Prostate gland (tissue), 2 donors: ENCODE results near the gene FMOD. TPM values are rescaled to one million over a fixed set of nuclear protein-coding genes. Genes with fewer than 3 reads are reported as not detected.

Experiments used
- DNase-seq: peaks from one replicate; pipeline ENCODE4 v3.0.0-alpha.2; 2019; ENCODE audit warnings: low spot score
- H3K27ac ChIP-seq, 2 donors: fragments of 200-600 bp; sonication (generic); 2 replicates each; pipeline ENCODE4 v1.5.1; 2017 to 2019
- H3K27me3 ChIP-seq: fragments of 200-600 bp; sonication (generic); replicated peaks from 2 replicates; pipeline ENCODE4 v1.5.1; 2019; ENCODE audit not compliant: insufficient read depth
- H3K36me3 ChIP-seq, 2 donors: fragments of 200-600 bp; sonication (generic); 1 replicate in 1 of 2; 2 replicates in 1 of 2; pipeline versions ENCODE4 v1.5.1 to v1.8.1; 2017 to 2019
- H3K4me1 ChIP-seq: fragments of 200-600 bp; sonication (generic); replicated peaks from 2 replicates; pipeline ENCODE4 v1.5.1; 2019
- H3K4me3 ChIP-seq, 2 donors: fragments of 200-600 bp; sonication (generic); 2 replicates each; pipeline ENCODE4 v1.5.1; 2017 to 2019
- H3K9me3 ChIP-seq: fragments of 200-600 bp; sonication (generic); 2 replicates; pipeline ENCODE4 v1.5.1; 2017
- POLR2A ChIP-seq: fragments of 450-650 bp; IDR thresholded peaks from one replicate; pipeline ENCODE4 v1.6.1; 2016; ENCODE audit warnings: antibody characterized with exemption, mild to moderate bottlenecking
- POLR2AphosphoS5 ChIP-seq: sonication (generic); formaldehyde crosslinking; IDR thresholded peaks from one replicate; pipeline ENCODE4 v1.6.1; 2017; ENCODE audit warnings: antibody characterized with exemption
- WGBS: methylation state at CpG from one replicate; pipeline ENCODE4 v1.1.5; 2018; 5-methylcytosine and 5-hydroxymethylcytosine counted together
- intact Hi-C: fragments of 100-400 bp; cut with DNase I; formaldehyde crosslinking; loops from one replicate; pipeline ENCODE4 v1.14.2; 2022
- total RNA-seq, 2 donors: library from RNA; depleted of rRNA; stranded (reverse); fragments of >200 nt; gene quantifications; one replicate each; pipeline ENCODE4 v1.1.0, GENCODE V29; 2016
- TF ChIP-seq, protein P1 (sequence below), 4 experiments: fragments of 200-600 bp in 2 of 4; fragments of 450-650 bp in 2 of 4; sonication (generic) in 2 of 4; IDR thresholded peaks; 1 replicate in 3 of 4; 2 replicates in 1 of 4; pipeline ENCODE4 v1.5.1; 2016 to 2019; ENCODE audit warnings: antibody characterized with exemption in 4 of 4, mild to moderate bottlenecking in 2 of 4, moderate library complexity in 2 of 4

Gene FMOD
- total RNA-seq, 2 donors from 2014 or later: 40.8 to 95.9 TPM

DNA sequence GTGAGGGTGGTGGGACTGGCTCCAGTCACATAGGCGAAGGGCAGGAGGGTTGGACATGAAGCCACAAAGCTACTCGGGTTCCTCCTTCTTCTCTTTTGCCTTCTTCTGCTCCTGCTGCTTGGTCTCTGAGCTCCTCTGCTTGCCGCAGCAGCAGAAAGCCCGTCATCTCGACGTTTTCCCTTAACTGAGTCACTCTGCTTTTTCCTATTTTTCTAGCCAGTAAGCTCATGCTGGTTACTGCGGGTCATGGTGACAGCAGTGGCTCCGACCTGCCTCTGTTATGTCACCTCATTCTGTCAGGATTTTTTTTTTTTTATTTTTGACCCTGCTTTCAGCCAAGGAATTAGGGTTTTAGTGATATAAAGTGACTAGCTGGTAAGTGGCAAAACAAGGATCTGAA is 2.6 kb upstream of the FMOD start:
- Histone ChIP-seq H3K27me3 (no peaks in the 10 kb centered on the region), H3K27ac (no peak overlapping the region), H3K4me1 (no peaks in the 10 kb centered on the region), H3K4me3 (no peak overlapping the region), H3K9me3 (no peaks in the 10 kb centered on the region), H3K36me3 (no peaks in the 10 kb centered on the region)
- TF ChIP-seq, protein P1, sequence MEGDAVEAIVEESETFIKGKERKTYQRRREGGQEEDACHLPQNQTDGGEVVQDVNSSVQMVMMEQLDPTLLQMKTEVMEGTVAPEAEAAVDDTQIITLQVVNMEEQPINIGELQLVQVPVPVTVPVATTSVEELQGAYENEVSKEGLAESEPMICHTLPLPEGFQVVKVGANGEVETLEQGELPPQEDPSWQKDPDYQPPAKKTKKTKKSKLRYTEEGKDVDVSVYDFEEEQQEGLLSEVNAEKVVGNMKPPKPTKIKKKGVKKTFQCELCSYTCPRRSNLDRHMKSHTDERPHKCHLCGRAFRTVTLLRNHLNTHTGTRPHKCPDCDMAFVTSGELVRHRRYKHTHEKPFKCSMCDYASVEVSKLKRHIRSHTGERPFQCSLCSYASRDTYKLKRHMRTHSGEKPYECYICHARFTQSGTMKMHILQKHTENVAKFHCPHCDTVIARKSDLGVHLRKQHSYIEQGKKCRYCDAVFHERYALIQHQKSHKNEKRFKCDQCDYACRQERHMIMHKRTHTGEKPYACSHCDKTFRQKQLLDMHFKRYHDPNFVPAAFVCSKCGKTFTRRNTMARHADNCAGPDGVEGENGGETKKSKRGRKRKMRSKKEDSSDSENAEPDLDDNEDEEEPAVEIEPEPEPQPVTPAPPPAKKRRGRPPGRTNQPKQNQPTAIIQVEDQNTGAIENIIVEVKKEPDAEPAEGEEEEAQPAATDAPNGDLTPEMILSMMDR (IDR thresholded peaks at IDR 0.05): no peak
- TF ChIP-seq POLR2A: no peak
- TF ChIP-seq POLR2AphosphoS5: no peak
- intact Hi-C loops: no loop called here
- DNase-seq: no peak
- WGBS: 91% methylated on average over 8 of the region's 8 CpGs

DNA sequence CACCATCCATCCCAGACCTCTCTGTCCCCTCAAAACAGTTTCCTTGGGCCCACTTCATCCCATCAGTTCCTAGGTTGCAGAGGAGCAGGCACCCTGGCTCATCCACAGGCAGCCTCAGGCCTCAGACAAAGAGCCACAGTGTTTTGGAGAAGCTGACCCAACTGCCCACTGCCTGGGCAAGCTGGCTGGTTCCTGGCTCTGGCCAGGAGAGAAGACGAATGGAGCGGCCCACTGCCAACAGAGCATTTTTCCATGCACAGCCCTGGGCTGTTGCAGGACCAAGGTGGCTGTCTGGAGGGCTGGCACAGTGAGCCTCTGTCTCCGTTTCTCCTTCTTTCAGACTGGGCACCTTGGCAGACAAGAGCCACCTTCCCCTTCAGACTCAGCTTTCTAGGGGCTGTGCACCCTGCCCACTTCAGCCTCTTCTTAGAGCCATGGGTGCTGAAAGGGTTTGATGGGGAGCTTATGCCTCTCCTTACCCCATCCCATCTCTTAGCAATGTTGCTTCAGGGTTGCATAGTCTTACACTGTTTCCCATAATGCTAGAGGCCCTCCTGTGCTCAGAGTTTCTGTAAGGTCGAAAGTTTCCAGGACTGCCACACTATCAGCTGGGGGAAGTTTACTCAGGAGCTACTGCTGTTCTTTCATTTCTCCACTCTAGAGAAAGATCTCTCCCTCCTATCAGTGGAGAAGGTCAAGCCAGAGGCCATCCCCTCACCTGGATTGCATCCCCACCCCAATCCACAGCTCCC is 973 bp downstream of the FMOD start:
- Histone ChIP-seq H3K4me1 (no peaks in the 10 kb centered on the region), H3K36me3 (no peaks in the 10 kb centered on the region), H3K4me3 (peak overlapping the region in 1 of 2 donors; percentile 27), H3K27me3 (no peaks in the 10 kb centered on the region), H3K9me3 (no peaks in the 10 kb centered on the region), H3K27ac (peak overlapping the region; percentile 54 to 71)
- TF ChIP-seq, protein P1 (IDR thresholded peaks at IDR 0.05): no peak
- TF ChIP-seq POLR2AphosphoS5 (no peak), POLR2A (no peak)
- DNase-seq: no peak
- intact Hi-C loops: loop anchor here (2.0 kb wide), 1 partner anchor 13 kb away; no protein-coding TSS in a partner anchor
- 72% methylated on average over 4 of the region's 4 CpGs for WGBS

DNA sequence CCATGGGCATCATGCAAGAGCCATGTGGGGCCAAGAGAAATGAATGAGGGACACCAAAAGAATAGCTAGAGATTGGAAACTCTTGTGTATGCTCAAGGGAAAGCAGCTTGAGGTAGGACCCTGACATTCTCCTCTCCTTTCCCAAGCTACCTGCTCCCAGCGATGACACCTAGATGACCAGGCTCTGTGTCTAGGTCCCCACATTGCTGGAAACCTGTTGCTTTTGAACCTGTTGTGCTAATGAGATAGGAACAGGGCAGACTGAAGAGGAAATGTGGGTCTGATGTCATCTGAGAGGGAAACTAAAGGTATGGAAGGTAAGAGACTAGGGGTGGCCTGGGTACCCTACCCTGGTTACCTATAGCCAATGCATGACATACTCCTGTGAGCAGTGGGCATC is 1.8 kb downstream of the FMOD start:
- TF ChIP-seq POLR2A (no peak), POLR2AphosphoS5 (no peak)
- TF ChIP-seq, protein P1 (IDR thresholded peaks at IDR 0.05): no peak
- Histone ChIP-seq H3K27ac (no peak overlapping the region), H3K4me1 (no peaks in the 10 kb centered on the region), H3K9me3 (no peaks in the 10 kb centered on the region), H3K4me3 (no peak overlapping the region), H3K27me3 (no peaks in the 10 kb centered on the region), H3K36me3 (no peaks in the 10 kb centered on the region)
- WGBS: 100% methylated on average over 1 of the region's 1 CpG
- DNase-seq: no peak
- intact Hi-C loops: loop anchor here (2.0 kb wide), 1 partner anchor 14 kb away; no protein-coding TSS in a partner anchor

DNA sequence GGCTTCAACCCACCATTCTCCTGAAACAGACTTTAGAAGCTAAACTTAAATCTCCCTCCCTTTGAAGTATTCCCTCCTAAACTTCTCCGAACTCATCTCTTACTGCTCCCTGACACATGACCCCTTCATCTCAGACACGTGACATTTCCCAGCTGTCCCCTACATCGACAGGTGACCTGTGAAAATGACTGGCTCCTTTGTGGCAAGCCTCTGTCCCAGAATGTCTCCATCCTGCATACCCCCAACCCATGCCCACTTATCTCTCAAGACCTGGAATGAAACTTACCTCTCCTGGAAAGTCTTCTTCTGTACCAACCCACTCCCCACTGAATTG is 4.2 kb downstream of the FMOD start:
- no peak overlapping the region for H3K27ac ChIP-seq

More for the DNA sequence above, 4.2 kb downstream of the FMOD start:
- DNase-seq: no peak
- H3K4me3 ChIP-seq: no peak overlapping the region
- intact Hi-C loops: no loop called here
- no peaks in the 10 kb centered on the region for H3K4me1 ChIP-seq
- H3K36me3 ChIP-seq: no peaks in the 10 kb centered on the region
- TF ChIP-seq POLR2AphosphoS5 (no peak), POLR2A (no peak)
- TF ChIP-seq, protein P1 (IDR thresholded peaks at IDR 0.05): no peak
- H3K27me3 ChIP-seq: no peaks in the 10 kb centered on the region
- WGBS: 95% methylated on average over 3 of the region's 3 CpGs
- no peaks in the 10 kb centered on the region for H3K9me3 ChIP-seq
